VCaP (cell line): ENCODE measurements around the gene EFNA5.

Source experiments
- H3K27ac ChIP-seq: fragments of 450-650 bp; 2 replicates; pipeline ENCODE4 v1.5.1; 2017
- CTCF ChIP-seq: fragments of 450-650 bp; conservative IDR thresholded peaks from 2 replicates; pipeline ENCODE4 v1.5.1; 2017; ENCODE audit warnings: mild to moderate bottlenecking, moderate library complexity

EFNA5 gene

DNA sequence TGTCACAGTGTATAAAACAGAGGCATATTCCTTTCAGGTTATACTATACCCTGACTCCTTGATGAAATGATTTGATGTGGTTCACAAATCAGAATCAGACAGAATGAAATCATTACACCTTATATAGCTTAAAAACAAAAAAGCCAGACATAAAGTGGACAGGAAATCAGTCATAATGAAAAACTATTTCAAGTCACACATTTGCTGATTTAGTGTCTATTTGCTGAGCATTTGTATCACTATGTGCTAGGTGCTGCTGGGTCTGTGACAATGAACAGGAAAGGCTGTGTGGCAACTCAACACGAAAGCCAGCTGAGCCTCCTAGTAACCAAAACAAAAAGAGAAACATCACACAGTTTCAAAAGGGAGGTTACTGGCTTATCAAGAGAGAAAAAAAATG is 194.0 kb downstream of the EFNA5 start:
- no peak overlapping the region for H3K27ac ChIP-seq

GRCh38 chr5:107474716-107475489 is 195.8 kb downstream of the EFNA5 start:
- H3K27ac ChIP-seq, result no peak overlapping the region
- no peak for TF ChIP-seq CTCF

More for the DNA sequence above, 194.0 kb downstream of the EFNA5 start:
- no peak for TF ChIP-seq CTCF

- H3K27ac ChIP-seq, result no peak overlapping the region
- no peak for TF ChIP-seq CTCF
These were observed 196.4 kb downstream of the EFNA5 start for GRCh38 chr5:107474361-107474715.

GRCh38 chr5:107472620-107473064 is 198.1 kb downstream of the EFNA5 start:
- no peak overlapping the region for H3K27ac ChIP-seq
- TF ChIP-seq CTCF, result no peak

GRCh38 chr5:107470295-107470582 is 200.5 kb downstream of the EFNA5 start:
- H3K27ac ChIP-seq, result no peak overlapping the region
- TF ChIP-seq CTCF, result no peak

GRCh38 chr5:107469485-107470294 is 201.0 kb downstream of the EFNA5 start:
- no peak overlapping the region for H3K27ac ChIP-seq
- TF ChIP-seq CTCF, result no peak

DNA sequence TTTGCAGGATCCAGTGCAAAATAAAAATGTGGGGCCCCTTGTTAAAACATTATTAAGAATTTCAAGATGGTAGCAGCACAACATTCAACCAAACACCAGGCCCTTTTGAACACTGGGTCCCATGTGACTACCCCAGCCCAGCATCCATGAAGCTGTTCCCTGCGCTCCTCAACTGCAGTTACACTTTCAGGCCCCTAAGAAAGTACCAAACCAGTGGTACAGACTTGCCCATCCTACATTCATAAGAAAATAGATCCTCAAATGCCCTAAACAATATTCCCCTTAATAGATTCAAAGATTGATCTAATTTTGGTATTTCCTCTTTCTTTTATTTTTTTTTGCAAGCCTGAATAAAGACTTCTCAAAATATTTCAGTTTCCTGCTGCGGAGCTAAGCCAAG is 201.7 kb downstream of the EFNA5 start:
- no peak overlapping the region for H3K27ac ChIP-seq
- TF ChIP-seq CTCF, result no peak
